Stimulated activated CD8-positive, alpha-beta memory T cell treated with anti-CD3 and anti-CD28 coated beads, Interleukin-7, amount 100 ng/mL, for 1 hour (primary cell): ENCODE results near the gene CUEDC2.

Experiments
- DNase-seq, 2 donors: peaks; one replicate each; pipeline ENCODE4 v3.0.0-alpha.2; 2020; ENCODE audit warnings: low read depth in 2 of 2

The CUEDC2 gene

GRCh38 chr10:102409604-102410428 is 22.6 kb downstream of the CUEDC2 start:
- DNase-seq = no peak

DNA sequence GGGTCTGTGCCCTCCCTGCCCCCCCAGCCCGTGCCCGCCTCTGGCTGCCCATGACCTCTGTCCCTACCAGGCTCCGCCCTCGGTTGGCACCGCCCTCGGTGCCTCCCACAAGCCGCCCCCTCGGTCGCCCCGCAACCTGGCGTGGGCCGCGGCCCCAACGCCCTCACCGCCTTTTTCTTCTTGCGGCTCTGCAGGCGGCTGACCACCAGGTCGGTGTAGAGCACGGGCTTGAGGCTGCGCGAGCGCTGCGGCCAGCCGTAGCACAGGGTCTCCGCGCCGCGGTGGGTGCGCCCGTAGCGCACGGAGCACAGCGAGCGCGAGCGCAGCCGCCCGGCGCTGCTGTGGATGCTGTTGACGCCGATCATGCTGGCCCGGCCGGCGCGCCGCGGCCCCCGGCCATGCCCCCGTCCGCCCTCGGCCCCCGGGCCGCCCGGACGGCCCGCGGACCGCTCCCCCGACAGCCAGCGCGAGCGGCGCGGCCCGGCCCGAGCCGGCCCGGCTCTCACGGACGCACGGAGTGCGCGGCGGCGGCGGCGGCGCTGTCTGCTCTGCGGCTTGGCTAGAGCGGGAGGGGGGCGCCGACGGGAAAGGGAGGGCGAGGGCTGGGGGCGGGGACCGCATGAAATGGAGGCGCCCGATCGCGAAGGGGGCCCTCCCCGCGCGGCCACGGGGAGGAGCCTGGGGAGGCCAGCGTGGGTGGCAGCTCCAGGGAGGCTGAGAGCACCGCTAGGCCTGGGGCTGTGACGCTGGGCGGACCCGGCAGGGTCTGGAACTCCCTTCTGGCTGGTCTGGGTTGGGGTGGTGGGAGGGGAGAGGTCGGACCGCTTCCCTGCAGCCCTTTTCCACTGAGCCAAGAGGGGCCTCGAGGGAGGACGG is 23.4 kb downstream of the CUEDC2 start:
- DNase-seq = peak in 1 of 2 donors; percentile 45

DNA sequence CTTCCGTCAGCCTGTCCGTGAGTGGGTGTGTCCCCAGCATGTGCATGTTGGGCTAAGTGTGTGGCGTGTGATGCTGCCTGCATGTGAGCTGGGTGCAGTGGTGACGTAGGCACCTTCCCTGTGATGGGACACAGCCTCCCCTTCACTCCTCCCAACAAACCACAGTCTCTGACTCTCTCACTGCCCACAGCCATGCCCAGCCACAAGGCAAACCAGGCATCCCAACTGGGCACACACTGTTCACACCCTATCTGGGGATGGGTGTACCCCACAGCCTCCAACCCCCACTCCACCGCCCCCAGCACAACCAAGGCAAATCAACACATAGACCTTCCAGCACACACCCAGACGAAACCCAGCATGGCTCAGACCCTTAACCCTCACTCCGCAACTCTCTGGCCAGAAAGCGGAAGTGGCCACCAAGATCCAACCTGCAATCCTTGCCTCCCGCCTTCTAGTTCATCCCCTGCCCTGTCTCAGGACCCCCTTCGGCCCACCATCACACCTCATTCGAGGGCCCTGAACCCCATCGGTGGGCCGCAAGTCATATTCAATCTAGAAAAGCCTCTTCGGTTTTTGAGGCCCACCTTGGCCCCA is 24.1 kb downstream of the CUEDC2 start:
- DNase-seq = no peak

DNA sequence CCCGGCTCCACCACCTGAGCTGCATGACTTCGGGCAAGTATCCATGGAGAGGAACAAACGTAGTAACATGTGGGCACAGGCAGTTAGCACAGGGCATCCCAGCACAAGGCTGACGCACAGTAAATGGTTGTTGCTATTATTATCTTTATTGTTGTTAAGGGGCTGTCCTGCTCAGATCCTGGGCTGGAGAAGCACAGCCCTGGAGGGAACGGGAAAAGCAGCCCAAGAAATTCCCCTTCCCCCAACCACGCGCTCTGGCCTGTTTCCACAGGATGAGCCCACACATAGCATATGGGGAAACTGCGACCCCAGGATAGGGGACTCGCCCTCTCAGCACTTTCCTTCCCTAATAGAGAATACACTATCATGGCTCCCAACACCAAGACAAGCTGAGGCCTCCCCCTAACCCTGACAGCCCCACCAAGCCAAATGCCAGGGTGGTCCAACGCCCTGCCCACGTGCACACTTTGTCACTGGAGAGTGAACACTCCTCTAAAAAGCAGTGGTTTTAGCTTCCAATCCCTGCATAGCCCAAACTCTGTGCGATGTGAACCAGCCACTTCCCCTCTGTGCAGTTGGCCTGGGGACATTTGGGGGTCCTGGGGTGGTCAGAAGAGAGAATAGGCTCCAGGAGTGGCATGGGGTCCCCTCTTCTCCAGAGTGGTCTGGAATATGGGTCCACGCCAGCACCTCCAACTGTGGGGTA is 24.8 kb downstream of the CUEDC2 start:
- DNase-seq = no peak

- no peak for DNase-seq
Observed at GRCh38 chr10:102406815-102407214, 25.6 kb downstream of the CUEDC2 start.

DNA sequence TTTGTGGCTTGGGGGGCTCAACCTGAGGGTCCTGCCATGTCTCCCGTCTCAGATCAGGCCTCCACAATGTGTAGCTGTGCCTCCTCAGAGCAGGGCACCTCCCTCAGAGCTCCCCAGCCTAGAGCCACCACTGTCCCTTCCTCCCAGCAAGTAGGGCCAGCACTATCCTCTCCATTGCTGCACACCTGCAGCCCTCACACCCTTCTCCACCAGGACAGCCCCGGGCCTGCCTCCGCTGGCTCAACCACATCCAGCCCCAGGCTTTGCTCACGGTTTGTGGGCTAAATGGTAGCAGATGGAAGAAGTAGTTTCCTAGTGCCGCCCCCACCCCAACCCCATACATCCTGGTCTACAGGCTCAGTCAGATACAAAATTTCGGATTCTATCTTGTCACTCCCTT is 26.7 kb downstream of the CUEDC2 start:
- no peak for DNase-seq

GRCh38 chr10:102405108-102405571 is 27.2 kb downstream of the CUEDC2 start:
- DNase-seq = no peak

GRCh38 chr10:102404361-102405107 is 27.8 kb downstream of the CUEDC2 start:
- DNase-seq = no peak

DNA sequence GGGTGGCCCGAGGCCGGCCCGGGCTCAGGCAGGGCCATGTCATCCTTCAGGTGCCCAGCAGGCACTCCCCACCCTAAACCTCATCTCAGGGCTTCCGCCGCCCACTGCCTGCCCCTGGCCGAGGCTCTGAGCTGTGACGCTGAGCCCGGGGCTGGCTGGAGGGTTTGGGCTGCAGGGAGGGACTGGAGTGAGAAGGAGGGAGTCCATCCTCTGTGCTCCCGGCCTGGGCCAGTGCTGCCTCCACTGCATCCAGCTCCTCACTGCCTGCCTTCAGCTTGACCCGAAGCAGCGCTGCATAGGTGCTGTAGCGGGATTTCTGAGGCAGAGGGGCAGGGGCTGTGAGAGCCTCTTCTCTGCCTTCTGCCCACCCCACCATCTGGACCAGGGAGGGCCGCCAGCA is 29.3 kb downstream of the CUEDC2 start:
- DNase-seq = no peak

DNA sequence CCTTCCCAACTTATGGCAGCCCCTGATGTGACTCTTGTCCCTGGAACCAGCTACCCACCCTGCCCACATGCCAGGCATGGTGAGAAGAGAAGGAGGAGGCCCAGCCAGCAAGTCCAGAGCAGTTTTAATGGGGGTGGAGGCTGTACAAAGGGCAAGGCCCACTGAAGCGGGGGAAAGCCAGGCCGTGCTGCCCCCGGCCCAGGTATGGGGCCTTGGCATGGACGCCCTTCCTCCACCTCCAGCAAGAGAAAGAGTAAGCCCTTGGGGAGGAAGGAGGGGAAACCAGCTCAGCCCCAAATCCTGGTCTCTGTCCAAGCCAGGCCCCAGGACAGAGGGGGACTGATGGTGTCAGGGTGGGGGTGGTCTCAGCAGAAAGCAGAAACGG is 29.9 kb downstream of the CUEDC2 start:
- no peak for DNase-seq

DNA sequence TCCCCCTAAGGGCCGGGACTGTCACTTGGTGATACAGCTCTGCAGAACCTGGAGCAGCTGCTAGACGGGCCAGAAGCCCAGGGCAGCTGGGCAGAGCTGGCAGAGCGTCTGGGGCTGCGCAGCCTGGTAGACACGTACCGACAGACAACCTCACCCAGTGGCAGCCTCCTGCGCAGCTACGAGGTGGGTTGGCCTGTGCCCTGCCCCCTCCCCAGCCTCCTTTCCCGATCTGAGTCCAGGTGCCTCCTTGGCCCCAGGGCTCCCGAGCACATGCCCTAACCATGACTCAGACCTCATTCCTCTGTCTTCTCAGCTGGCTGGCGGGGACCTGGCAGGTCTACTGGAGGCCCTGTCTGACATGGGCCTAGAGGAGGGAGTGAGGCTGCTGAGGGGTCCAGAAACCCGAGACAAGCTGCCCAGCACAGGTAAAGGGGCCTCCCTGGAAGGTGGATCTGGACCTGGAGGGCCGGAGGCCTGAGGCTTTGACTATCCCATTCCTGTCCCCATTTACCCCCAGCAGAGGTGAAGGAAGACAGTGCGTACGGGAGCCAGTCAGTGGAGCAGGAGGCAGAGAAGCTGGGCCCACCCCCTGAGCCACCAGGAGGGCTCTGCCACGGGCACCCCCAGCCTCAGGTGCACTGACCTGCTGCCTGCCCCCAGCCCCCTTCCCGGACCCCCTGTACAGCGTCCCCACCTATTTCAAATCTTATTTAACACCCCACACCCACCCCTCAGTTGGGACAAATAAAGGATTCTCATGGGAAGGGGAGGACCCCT is 30.5 kb downstream of the CUEDC2 start:
- no peak for DNase-seq

GRCh38 chr10:102401342-102401654 is 31.1 kb downstream of the CUEDC2 start:
- DNase-seq = no peak

DNA sequence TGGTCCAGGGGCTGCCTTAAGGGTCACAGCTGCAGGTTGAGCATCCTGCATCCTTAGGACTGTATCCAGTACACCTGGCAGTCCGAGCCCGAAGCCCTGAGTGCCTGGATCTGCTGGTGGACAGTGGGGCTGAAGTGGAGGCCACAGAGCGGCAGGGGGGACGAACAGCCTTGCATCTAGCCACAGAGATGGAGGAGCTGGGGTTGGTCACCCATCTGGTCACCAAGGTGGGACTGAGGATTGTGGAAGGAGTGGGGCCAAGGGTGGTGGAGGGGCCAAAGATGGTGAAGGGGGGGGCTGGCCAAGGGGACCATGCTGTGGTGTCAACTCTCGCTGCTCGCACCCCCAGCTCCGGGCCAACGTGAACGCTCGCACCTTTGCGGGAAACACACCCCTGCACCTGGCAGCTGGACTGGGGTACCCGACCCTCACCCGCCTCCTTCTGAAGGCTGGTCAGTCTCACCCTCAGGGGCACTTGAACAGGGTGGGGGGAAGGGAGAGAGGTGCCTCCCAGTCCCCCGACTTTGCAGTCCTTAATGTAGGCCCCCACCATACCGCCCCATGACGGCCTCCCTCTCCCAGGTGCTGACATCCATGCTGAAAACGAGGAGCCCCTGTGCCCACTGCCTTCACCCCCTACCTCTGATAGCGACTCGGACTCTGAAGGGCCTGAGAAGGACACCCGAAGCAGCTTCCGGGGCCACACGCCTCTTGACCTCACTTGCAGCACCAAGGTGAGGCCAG is 31.6 kb downstream of the CUEDC2 start:
- no peak for DNase-seq

DNA sequence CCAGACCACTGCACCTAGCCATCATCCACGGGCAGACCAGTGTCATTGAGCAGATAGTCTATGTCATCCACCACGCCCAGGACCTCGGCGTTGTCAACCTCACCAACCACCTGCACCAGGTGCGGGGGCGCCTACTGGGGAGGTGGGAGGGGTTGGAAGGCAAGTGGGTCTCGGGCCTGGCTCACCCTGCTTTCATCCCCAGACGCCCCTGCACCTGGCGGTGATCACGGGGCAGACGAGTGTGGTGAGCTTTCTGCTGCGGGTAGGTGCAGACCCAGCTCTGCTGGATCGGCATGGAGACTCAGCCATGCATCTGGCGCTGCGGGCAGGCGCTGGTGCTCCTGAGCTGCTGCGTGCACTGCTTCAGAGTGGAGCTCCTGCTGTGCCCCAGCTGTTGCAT is 32.3 kb downstream of the CUEDC2 start:
- no peak for DNase-seq

GRCh38 chr10:102399217-102400021 is 33.0 kb downstream of the CUEDC2 start:
- peak; percentile 70 to 75 for DNase-seq

DNA sequence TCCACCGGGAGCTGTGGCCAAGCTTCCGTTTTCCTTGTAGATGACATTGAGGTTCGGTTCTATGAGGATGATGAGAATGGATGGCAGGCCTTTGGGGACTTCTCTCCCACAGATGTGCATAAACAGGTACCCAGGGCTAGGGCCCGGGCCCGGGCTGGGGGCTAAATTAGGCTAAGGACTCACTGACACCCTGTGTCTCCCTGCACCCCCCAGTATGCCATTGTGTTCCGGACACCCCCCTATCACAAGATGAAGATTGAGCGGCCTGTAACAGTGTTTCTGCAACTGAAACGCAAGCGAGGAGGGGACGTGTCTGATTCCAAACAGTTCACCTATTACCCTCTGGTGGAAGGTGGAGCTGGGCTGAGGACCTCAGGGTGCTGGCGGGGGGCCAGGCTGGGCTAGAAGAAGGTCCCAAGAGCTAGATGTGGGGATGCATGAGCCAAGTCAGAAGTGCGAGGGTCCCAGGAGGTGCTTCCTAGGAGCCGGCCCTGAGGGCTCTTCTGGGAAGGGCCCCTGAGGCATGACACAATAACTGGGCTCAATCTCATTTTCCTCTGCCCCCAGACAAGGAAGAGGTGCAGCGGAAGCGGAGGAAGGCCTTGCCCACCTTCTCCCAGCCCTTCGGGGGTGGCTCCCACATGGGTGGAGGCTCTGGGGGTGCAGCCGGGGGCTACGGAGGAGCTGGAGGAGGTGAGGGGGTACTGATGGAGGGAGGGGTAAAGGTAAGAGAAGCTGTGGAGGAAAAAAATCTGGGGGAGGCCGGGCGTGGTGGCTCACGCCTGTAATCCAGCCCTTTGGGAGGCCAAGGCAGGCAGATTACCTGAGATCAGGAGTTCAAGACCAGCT is 34.0 kb downstream of the CUEDC2 start:
- DNase-seq = no peak

GRCh38 chr10:102397222-102398171 is 34.9 kb downstream of the CUEDC2 start:
- DNase-seq = no peak
